Stromal cell of bone marrow (primary cell): ENCODE measurements around the gene COL4A3.

Source experiments
- DNase-seq: peaks from one replicate; pipeline ENCODE4 v3.0.0-alpha.2; 2012; ENCODE audit warnings: low read depth

The COL4A3 gene

DNA sequence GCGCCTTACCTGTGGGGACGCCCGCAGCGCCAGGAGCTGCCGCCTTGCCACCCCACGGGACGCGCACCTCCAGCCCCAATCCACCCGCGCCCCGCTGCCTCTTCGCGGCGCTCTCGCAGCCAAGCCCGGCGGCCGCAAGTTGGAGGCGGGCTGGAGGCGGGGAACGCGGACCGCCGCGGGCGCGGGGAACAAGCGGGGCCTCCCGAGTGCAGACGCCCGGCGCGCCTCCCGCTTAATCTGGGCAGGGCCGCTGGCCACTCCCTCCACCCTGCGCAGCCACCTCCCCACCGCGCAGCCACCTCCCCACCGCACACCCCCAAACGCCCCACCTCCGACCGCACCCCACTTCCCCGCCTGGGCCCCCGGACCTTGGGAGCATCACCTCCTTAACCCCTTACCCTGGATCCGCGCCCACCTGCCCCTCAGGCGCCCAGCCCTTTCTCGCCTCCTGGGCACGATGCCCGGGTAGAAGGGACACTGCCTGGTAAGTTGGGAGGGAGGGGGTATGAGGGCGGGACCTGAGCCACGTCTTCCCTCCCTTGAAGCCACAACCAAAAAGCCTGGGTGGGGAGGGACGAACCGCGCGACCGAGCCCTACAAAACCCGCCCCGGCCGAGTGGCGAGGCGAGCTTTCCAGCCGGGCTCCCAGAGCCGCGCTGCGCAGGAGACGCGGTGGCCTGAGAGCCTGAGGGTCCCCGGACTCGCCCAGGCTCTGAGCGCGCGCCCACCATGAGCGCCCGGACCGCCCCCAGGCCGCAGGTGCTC lies at the start of gene COL4A3, which contains the start of gene COL4A4:
Gene COL4A3, plus strand, starts transcription at position 627 of the 765 bp plus-strand sequence. Its CDS starts 103 bp downstream, at position 730.
Gene COL4A4, minus strand, starts transcription at position 208 of the 765 bp plus-strand sequence. CDS start 16,722 bp downstream, outside the sequence.
- no peak for DNase-seq

DNA sequence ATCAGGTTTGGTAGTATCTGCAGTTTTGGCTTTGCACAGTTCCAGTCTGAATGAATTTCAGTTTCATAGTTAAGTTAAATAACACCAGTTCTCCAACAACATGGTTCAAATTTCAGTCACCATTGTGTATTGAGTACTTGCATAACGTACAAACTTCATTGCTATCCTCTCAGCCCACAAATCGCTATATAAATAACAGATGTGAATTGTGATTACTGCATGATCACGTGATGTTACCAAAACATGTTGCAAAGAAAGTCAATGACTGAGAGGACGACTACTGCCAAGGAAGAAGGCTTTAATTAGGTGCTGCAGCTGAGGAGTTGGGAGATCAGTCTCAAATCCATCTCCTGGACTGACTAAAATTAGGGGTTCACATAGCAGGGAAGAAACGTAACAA lies 48.7 kb upstream of the COL4A3 start:
- DNase-seq, result peak; percentile 27

DNA sequence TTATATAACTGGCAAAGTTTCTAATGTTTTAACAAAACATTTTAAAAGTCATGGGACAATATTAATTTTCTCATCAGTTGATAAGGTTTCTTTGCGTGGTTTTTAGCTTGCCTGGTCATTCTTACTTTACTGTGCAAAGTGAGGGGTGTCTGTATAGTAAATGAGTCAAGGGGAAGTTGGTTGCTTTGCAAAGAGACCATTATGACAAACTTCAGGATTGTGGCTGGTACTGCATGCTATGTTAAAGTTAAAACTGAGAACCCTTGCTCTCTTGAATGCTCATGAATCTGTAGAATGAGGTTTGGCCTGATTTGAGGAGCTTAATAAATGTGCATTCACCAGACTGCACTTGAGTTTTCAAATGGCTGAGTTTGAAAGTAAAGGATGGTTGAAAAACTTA lies 47.4 kb upstream of the COL4A3 start:
- no peak for DNase-seq

DNA sequence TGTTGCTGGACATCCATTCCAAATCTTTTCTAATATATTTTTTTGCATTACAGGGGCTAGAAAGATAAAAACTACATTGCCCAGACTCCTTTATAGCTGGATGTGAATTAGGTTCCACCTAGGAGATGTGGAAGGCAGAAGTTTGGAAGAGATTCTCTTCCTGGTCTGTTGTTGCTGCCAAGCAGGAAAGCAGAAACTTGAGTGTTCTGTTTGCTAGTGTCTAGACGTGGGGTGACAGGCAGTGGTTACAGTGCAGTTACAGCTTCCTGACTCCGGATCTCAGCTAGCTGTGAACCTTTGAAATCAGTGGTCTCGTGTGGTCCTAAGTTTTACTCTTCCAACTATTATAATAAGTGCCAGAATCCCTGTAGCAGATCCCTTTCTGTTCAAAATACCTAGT lies 46.6 kb upstream of the COL4A3 start:
- no peak for DNase-seq

DNA sequence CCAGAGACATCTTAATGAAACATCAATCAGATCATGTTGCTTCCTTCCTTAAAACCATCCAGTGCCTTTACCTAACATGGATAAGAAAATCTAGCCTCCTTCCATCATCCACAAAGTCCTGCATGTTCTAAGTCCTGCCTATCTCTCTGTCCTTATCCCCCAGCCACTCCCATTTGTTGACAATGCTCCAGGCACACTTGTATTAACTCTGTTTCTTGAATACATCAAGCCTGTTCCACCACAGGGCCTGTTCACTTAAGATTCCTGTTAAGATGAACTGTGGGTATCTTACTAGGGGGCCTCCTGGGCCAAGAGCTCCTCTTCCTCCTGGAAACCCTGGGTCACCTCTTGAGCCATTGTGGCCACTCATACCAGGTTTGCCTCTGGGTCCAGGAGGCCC lies 46.1 kb upstream of the COL4A3 start:
- no peak for DNase-seq

DNA sequence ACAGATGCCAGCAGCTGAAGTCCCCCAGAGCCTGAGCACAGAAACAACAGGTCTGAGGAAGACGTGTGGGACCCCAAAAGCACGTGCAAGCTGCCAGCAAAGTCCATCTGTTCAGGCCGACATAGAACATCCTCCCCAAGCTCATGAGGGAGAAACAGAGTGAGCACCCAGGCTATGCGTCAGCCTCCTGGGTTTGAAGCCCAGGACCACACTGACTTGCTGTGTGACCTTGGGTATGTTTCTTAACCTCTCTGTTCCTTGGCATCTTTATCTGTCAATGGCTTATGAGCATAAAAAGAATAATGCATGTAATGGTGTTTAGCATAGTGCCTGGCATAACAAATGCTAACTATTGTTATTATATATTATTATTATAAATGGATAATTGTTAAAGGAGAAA lies 40.7 kb upstream of the COL4A3 start:
- no peak for DNase-seq

DNA sequence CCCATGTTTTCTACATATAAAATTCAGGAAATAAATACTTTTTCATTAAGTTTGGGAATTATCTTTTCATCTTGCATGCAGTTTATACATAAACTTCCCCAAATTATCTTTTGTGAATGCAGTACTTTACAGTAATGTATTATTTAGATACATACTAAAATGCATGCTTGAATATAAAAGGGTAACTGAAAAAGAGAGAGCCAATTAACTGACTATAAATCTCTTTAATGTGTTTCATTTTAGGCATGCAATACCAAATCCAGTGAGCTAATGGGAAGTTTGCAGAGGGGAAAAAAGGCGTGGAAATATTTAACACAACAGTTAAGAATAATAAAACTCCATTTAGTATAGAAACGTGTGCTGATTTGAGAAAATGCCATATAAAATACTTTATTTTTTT lies 39.6 kb upstream of the COL4A3 start:
- no peak for DNase-seq

DNA sequence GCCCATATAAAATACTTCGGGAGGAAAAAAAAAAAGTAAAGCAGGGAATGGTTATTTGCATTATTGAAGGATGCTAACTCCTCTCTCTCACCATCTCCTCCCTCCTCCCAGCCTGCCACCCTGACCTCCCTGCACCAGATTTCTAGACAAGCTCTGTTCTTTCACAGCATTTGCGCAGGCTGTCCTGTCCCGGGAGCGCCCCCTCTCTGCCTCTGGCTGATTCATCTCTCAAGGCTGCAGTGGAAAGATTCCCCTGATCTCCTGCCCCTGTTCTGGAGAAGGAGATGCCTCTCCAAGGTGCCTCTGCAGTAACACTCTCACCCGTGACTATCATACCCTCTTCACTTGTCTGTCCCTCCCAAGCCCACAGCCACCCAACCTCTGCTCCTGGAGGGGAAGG lies 38.9 kb upstream of the COL4A3 start:
- no peak for DNase-seq

DNA sequence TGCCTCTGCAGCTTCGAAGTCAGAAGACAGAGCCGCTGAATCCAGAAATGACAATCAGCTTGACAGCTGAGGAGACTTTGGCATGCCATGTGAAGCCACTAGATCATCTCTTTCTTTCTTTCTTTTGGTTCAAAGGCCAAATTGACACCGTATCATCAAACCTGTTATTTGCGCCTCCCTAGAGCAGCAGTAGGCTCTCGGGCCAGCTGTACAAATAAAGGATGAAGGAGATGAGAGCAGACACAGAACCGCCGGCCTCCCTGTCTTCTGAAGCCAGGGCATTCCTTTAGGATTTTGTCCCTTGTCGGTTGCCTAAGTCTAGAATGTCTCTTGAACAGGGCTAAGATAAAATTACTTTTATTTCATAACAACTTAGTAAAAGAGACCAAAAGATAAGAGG lies 37.2 kb upstream of the COL4A3 start:
- no peak for DNase-seq

DNA sequence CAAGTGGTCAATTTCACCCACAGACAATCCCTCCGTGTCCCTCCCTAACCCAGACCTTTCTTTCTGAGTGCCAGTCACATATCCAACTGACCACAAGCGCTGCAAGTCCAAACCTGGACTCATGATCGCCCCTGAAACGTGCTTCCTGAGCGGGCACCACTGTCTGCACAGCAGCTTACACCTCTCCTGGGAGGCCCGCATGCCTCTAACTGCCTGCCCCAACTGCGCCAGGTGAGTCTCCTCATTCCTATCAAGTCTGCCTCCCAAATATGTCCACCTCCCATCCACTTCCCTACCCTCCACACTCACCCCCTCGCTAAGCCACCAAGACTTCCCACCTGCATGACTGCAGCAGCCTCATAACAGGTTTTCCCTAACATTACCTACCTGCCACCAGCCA lies 33.8 kb upstream of the COL4A3 start:
- DNase-seq, result no peak

DNA sequence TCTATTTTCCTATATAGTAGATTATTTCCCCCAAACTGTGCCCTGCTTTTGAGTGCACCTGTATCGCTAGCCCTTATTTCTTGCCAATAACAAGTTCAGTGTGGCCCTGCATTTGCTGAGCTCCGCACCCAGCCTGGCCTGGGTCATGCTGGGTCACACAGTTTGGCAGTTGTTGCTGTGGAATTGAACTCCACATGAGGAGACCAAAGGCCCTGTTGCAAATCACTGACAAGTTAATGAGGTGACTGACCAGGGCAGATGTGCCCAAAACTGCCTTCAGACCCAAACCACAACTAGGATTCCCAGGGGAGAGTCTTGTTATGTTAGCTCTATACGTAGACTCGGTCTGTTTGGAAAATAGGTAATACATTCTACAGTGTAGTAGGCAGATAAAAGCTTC lies 31.4 kb upstream of the COL4A3 start:
- no peak for DNase-seq

DNA sequence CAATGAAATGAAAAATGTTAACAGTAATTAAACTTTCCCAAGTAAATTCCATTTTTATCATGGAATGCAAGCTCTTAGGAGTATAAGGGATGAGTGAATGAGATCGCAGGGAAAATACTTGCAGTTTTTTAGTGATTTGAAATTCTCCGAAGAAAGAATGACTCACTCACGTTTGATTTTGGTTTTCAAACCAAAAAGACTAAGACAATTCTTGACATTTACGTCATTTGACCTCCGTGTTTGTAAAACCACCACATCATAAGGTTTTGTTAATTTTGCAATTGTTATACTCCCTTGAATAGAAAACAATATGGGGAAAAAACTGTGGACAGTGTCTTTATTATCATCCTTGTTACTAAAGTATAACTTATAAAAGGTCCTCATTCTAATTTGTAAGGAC lies 29.8 kb upstream of the COL4A3 start:
- no peak for DNase-seq

DNA sequence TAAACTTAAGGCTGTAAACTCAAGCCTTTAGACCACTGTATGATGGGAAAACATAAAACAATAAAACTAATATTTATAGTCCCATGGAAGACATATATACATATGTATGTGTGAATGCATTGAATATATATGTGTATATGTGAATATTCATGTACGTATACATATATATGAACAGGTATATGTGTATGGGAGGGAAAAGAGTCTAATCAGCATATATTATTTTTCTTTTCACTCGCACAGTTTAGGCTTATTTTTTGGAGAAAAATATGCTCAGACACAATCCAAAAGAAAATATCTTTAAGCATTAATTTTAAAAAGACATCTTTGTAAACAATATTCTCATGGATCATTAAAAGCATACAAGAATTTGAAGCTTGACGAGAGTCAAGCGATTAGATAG lies 23.1 kb upstream of the COL4A3 start:
- no peak for DNase-seq

DNA sequence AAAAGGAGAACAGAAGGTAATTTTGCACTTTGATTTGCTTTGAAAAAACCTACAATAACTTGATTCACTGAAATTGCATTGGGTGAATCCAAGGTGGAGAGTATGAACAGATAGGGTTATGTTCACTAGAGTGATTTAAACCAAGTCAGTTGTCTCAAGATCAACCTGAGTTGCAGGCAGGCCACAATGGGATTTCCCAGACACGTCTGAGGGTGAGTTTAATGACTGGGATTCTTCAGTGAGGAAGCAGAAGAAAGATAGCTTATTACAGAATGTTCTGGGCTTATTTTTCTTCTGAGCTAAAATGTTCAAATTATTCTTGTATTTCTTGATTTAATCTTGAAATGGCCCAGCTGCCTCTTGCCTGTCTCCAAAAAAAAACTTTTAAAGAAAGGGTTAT lies 20.5 kb upstream of the COL4A3 start:
- no peak for DNase-seq

DNA sequence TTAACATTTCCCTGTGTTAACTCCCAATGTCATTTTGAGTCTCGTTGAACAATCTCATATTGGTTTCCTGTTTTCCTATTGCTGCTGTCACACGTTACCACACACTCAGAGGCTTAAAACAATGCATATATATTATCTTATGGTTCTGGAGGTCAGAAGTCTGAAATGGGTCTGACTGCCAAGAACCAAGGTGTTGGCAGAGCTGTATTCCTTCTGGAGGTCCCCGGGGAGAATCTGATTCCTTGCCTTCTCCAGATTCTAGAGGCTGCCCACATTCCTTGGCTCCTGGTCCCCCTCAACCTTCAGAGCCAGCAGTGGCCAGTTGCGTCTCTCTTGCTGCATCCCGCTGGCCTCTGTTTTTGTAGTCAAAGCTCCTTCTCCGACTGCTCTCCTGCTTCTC lies 18.0 kb upstream of the COL4A3 start:
- no peak for DNase-seq

DNA sequence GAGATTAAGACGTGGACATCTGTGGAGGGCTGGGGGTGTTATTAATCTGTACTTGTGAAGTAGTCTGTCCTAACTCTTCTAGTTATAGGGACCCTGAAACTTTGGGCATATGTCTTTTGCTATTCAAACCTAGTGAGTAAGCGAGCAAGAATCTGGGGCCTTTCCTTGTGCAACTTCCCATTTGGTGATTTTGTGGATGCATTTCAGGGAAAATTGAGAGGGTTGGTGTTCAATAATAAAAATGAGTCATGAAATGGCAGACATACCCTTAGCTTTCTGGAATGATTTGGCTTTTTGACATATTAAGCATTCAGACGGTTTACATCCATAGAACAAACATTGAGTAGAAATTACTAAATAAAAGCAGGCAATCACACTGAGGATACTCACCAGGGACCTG lies 17.4 kb upstream of the COL4A3 start:
- peak; percentile 31 for DNase-seq

DNA sequence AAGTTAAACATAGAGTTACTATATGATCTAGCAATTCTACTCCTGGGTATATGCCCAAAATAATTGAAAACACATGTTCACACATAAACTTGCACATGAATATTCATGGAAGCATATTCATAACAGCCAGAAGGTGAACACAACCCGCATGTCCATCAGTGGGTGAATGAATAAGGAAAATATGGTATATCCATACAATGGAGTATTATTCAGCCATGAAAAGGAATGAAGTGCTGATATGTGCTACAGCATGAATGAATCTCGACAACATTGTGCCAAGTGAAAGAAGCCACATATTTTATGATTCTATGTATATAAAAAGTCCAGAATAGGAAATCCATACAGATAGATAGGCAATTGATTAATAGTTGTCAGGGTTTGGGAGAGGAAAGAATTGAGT lies 16.3 kb upstream of the COL4A3 start:
- DNase-seq, result no peak

DNA sequence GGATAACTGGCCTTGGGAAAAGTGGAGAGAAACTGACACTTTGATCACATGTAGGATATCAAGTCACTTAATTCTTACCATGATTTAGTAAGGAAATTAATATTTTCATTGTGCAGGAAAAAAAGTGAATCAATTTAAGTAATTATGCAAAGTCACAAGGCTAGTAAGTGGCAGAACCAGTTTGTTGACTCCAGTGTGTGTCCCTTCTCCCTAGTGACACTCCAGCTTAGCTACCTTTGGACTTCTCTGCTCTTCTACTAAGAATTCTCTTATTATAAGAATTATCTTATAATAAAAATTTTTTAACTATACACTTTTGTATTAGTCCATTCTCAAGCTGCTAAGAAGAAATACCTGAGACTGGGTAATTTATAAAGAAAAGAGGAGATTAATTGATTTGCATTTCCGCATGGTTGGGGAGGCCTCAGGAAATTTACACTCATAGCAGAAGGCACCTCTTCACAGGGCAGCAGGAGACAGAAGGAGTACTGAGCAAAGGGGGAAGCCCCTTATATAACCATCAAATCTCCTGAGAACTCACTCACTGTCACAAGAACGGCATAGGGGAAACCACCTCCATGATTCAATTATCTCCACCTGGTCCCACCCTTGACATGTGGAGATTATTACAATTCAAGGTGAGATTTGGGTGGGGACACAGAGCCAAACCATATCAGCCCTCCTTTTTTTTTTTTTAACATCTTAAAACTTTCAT lies 14.0 kb upstream of the COL4A3 start:
- no peak for DNase-seq

DNA sequence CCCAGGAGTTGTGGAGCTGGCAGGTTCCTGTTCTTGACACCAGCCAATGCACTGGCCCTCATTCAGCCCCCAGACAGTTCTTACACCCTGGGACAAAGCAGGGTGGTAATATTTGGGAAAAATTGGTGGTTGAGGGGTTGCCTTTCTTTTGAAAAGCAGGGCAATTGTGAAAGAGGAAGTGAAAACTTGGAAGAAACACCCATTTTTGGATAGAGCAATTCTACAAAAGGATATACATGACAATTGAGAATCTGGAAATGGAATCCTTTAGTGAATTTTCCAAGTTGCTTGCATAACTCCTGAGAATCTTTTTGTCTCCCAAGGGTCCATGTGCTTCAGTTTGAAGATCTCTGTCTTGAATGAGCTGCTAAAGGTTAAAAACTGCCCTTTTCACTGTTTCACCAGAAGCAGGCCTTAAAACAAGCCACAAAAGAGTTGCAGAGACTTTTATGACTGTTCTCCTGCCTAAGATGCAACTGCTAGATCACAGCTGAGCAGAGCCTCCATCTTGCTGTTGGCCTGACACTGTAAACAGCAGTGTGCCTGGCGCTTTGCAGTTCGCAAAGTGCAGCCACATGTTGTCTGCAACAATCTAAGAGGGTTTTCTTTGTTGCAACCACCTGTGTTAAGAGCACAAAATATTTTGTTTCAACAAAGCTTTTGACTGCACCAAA lies 12.2 kb upstream of the COL4A3 start:
- no peak for DNase-seq

DNA sequence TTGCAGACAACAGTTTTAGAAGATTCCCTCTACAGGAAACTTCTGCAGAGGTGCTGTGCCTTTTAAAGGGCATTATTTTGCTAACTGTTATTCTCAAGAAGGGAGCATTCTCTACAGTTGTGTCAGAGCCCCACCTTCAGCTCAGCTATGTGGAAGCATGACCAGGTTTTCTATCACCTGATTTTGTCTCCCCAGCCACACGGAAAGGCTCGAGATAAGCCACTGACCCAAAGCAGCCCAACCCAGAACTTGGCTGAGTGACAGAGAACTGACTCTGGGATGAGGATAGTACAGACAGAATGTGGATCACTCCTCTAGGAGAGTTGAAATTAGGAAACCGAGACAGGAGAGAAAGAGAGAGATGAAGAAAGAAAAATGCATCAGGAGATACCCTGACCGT lies 11.1 kb upstream of the COL4A3 start:
- DNase-seq, result no peak

DNA sequence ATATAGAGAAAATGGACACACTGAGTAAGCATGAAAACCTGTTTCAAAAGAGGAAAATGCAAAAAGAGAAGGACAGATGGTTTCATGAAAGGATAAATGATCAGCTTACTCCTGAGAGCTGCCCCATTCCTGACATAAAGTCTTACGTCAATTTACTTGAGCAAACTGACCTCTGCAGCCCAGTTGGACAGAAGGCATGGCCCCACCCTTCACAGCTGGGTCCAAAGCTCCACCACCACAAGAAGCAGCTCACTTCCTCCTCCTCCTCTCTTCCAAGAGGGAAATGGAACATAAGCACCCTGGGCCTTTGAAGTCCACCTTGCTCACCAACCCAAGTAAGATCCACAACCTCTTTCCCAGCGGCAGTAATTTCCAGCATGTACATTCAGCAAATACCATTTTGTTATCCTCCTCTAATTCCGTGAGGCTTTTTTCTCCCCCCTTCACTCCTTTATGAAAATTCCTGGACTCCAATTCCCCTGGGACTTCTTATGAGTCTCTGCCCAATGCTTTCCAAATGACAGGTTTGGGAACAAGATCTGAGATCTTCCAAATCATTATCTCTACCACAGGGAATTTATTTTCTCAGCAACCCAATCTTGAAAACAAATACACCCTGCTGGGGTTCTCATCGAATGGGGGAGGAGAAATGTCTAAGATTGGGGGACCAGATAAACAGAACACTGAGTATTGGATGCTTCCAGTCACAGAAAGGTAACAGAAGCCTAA lies 10.5 kb upstream of the COL4A3 start:
- DNase-seq, result no peak

DNA sequence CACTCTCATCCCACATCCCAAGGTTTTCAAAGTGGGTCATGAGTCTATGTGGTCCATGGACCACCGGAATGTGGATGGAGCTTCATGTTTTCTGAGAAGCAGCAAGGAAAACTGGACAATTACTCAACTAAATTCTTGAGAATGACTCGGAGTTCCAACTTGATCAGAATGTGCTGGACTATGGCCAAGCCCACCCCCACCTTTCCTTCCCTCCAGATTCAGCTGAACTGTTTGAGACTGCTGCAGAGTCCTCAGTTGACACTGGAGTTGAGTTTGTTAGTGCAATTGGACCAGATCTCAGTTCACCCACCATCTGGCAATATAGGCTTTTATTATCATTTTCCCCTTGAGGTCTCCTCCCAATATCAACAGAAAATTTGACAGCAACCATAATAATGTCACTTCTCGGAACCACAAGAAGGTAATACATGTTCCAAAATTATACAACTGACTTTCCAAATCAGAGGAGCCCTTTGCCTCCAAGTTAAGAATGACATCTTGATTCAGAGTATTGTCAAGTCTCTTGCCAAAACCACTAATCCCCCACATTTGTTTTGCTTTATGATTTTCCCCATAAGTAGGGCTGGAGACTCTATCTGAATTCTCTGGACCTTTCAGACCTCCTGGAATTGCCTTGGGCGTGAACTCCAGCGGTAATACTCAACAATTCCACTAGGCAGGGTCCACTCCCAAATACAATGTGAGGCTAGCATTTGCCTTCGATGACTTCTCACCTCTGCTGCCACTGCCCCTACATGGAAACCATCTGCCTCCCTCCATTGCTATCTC lies 9.2 kb upstream of the COL4A3 start:
- no peak for DNase-seq
